Uterus (tissue), 2 donors: ENCODE measurements around the gene LMTK2.

Experiments used
- POLR2A ChIP-seq, 2 donors: fragments of 450-650 bp; IDR thresholded peaks; one replicate each; pipeline ENCODE4 v1.6.1; 2016; ENCODE audit warnings: antibody characterized with exemption in 2 of 2, mild to moderate bottlenecking in 1 of 2, moderate library complexity in 1 of 2
- TF ChIP-seq, protein P1 (sequence below), 4 experiments: fragments of 200-600 bp in 2 of 4; fragments of 450-650 bp in 2 of 4; sonication (generic) in 2 of 4; IDR thresholded peaks; one replicate each; pipeline ENCODE4 v1.5.1; 2016 to 2019; ENCODE audit warnings: antibody characterized with exemption in 4 of 4, mild to moderate bottlenecking in 2 of 4, moderate library complexity in 1 of 4

DNA sequence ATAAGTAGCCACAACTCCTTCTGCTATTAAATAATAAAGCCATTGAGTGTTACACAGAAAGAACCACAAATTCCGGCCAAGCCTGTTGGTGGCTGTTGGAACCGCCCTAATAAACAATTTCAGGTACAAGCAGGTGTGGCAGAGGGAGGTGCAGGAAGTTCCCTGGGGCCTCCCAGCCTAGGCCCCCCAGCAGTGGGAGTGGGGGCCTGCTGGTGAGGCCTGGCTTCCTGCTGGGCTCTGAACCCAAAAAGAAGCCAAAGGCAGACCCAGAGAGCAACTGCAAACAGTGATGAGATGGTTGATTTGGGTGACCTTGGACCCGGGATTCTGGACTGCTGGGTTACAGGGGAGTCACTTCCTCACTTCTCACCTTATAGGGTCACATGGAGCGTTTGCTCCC lies 21.0 kb upstream of the LMTK2 start:
- TF ChIP-seq, protein P1, sequence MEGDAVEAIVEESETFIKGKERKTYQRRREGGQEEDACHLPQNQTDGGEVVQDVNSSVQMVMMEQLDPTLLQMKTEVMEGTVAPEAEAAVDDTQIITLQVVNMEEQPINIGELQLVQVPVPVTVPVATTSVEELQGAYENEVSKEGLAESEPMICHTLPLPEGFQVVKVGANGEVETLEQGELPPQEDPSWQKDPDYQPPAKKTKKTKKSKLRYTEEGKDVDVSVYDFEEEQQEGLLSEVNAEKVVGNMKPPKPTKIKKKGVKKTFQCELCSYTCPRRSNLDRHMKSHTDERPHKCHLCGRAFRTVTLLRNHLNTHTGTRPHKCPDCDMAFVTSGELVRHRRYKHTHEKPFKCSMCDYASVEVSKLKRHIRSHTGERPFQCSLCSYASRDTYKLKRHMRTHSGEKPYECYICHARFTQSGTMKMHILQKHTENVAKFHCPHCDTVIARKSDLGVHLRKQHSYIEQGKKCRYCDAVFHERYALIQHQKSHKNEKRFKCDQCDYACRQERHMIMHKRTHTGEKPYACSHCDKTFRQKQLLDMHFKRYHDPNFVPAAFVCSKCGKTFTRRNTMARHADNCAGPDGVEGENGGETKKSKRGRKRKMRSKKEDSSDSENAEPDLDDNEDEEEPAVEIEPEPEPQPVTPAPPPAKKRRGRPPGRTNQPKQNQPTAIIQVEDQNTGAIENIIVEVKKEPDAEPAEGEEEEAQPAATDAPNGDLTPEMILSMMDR (IDR thresholded peaks at IDR 0.05), result no peak
- TF ChIP-seq POLR2A (IDR thresholded peaks at IDR 0.05), result no peak
